ENCODE results near the gene DHFR.
"Not testable (repeated sequence)": the region's sequence is repeated elsewhere in the genome, so short reads cannot be mapped to it uniquely, and the experiment has no call there.

DHFR gene

GRCh38 chr5:80654391-80655230 is at the start of gene DHFR, which contains the start of gene MSH3:
Gene DHFR (minus strand): TSS chr5:80654983. CDS start chr5:80654489, 494 bp downstream.
Gene MSH3 (plus strand): TSS chr5:80654652. CDS start chr5:80654728, 76 bp downstream.
- peak; percentile 94 for DNase-seq

GRCh38 chr5:80704221-80704620 is 49.4 kb upstream of the DHFR start:
- no peak for DNase-seq

GRCh38 chr5:80703747-80704146 is 49.0 kb upstream of the DHFR start:
- DNase-seq: no peak

GRCh38 chr5:80703291-80703690 is 48.5 kb upstream of the DHFR start:
- DNase-seq: no peak

GRCh38 chr5:80701597-80701996 is 46.8 kb upstream of the DHFR start:
- DNase-seq: no peak

- DNase-seq: no peak
Observed at GRCh38 chr5:80698369-80698768, 43.6 kb upstream of the DHFR start.

- no peak for DNase-seq
Observed at GRCh38 chr5:80697100-80697499, 42.3 kb upstream of the DHFR start.

GRCh38 chr5:80696450-80696849 is 41.7 kb upstream of the DHFR start:
- no peak for DNase-seq

GRCh38 chr5:80695666-80696065 is 40.9 kb upstream of the DHFR start:
- no peak for DNase-seq

GRCh38 chr5:80689627-80690026 is 34.8 kb upstream of the DHFR start:
- no peak for DNase-seq

GRCh38 chr5:80688648-80689420 is 34.1 kb upstream of the DHFR start:
- no peak for DNase-seq

- DNase-seq: peak; percentile 39 to 56
Observed at GRCh38 chr5:80686757-80687156, 32.0 kb upstream of the DHFR start.

GRCh38 chr5:80676706-80677105 is 21.9 kb upstream of the DHFR start:
- no peak for DNase-seq

GRCh38 chr5:80672140-80672736 is 17.5 kb upstream of the DHFR start:
- DNase-seq: peak; percentile 80 to 86

- DNase-seq: no peak
Observed at GRCh38 chr5:80668016-80668969, 13.5 kb upstream of the DHFR start.

- DNase-seq: no peak
Observed at GRCh38 chr5:80667384-80667783, 12.6 kb upstream of the DHFR start.

GRCh38 chr5:80665057-80665456 is 10.3 kb upstream of the DHFR start:
- DNase-seq: no peak

GRCh38 chr5:80662108-80662507 is 7.3 kb upstream of the DHFR start:
- DNase-seq: no peak

- DNase-seq: not testable (repeated sequence)
Observed at GRCh38 chr5:80660661-80661060, 5.9 kb upstream of the DHFR start.

GRCh38 chr5:80659106-80659505 is 4.3 kb upstream of the DHFR start:
- no peak for DNase-seq

- DNase-seq: peak; percentile 13 to 40
Observed at GRCh38 chr5:80656425-80656824, 1.6 kb upstream of the DHFR start.

- no peak for DNase-seq
Observed at GRCh38 chr5:80655231-80655774, 520 bp upstream of the DHFR start.

Data from Kasumi-1 (cell line).